LHCN-M2 (cell line): Measurements from ENCODE around the gene LMO7. TPM values are rescaled to one million over a fixed set of nuclear protein-coding genes. Genes with fewer than 3 reads are reported as not detected.
A peak's percentile ranks its signal among the peaks of the same experiment; 100 is the strongest.

Experiments
- DNase-seq: peaks from one replicate; pipeline ENCODE4 v3.0.0-alpha.2; 2012; ENCODE audit warnings: low read depth
- polyA plus RNA-seq: library from polyadenylated mRNA; unstranded; fragments of >200 nt; gene quantifications from one replicate; pipeline ENCODE4 v1.2.1, GENCODE V29; 2012; ENCODE audit warnings: missing spikeins
- total RNA-seq: library from RNA; depleted of rRNA; stranded (reverse); fragments of >200 nt; gene quantifications from 2 replicates; pipeline ENCODE4 v1.2.3, GENCODE V29; 2014; rRNA removed

LMO7 gene
- 298 and 395 TPM in 2 replicates for total RNA-seq
- polyA plus RNA-seq = 412 TPM

GRCh38 chr13:75635828-75636435 is at the start of gene LMO7:
LMO7 (plus strand) TSS chr13:75636330; CDS start chr13:75636658, 328 bp downstream.
- DNase-seq = peak; percentile 55

- DNase-seq = no peak
Observed at GRCh38 chr13:75587679-75588078, 48.5 kb upstream of the LMO7 start.

- no peak for DNase-seq
Observed at GRCh38 chr13:75596657-75597182, 39.4 kb upstream of the LMO7 start.

- DNase-seq = no peak
Observed at GRCh38 chr13:75600371-75600770, 35.8 kb upstream of the LMO7 start.

GRCh38 chr13:75603038-75603437 is 33.1 kb upstream of the LMO7 start:
- DNase-seq = no peak

- DNase-seq = no peak
Observed at GRCh38 chr13:75607447-75607846, 28.7 kb upstream of the LMO7 start.

GRCh38 chr13:75610466-75610865 is 25.7 kb upstream of the LMO7 start:
- no peak for DNase-seq

GRCh38 chr13:75612354-75612753 is 23.8 kb upstream of the LMO7 start:
- DNase-seq = no peak

GRCh38 chr13:75617230-75617629 is 18.9 kb upstream of the LMO7 start:
- DNase-seq = no peak

- DNase-seq = no peak
Observed at GRCh38 chr13:75618308-75618707, 17.8 kb upstream of the LMO7 start.

GRCh38 chr13:75620020-75620419 is 16.1 kb upstream of the LMO7 start:
- DNase-seq = no peak

- peak; percentile 64 for DNase-seq
Observed at GRCh38 chr13:75621147-75621546, 15.0 kb upstream of the LMO7 start.

- no peak for DNase-seq
Observed at GRCh38 chr13:75628801-75629200, 7.3 kb upstream of the LMO7 start.

GRCh38 chr13:75633285-75633684 is 2.8 kb upstream of the LMO7 start:
- peak; percentile 91 for DNase-seq

GRCh38 chr13:75635101-75635827 is 866 bp upstream of the LMO7 start:
- DNase-seq = peak; percentile 21

GRCh38 chr13:75636436-75637180 is 478 bp downstream of the LMO7 start:
- peak; percentile 39 for DNase-seq

- no peak for DNase-seq
Observed at GRCh38 chr13:75637181-75637750, 1.1 kb downstream of the LMO7 start.

- DNase-seq = no peak
Observed at GRCh38 chr13:75639454-75639853, 3.3 kb downstream of the LMO7 start.

GRCh38 chr13:75641026-75641425 is 4.9 kb downstream of the LMO7 start:
- no peak for DNase-seq

GRCh38 chr13:75643182-75643581 is 7.1 kb downstream of the LMO7 start:
- DNase-seq = no peak

GRCh38 chr13:75643693-75644092 is 7.6 kb downstream of the LMO7 start:
- DNase-seq = no peak

GRCh38 chr13:75645141-75645540 is 9.0 kb downstream of the LMO7 start:
- no peak for DNase-seq
